SJSA1 (cell line): Measurements from ENCODE around the gene MSRB1. TPM values are rescaled to one million over a fixed set of nuclear protein-coding genes. Genes with fewer than 3 reads are reported as not detected.

Experiments used
- total RNA-seq: library from RNA; depleted of rRNA; stranded (reverse); fragments of >200 nt; shearing (Covaris generic); gene quantifications from 2 replicates; pipeline ENCODE4 v1.2.3, GENCODE V29; 2014; rRNA removed

Gene MSRB1
- total RNA-seq, 1 experiment from 2014 or later, result 21.3 TPM

Other genes starting within 250 kb of the MSRB1 start
- 26.5 and 43.2 TPM in 2 replicates for gene MAPK8IP3, start 237.0 kb downstream of the MSRB1 start, total RNA-seq
- gene NME3, start 171.7 kb downstream of the MSRB1 start, total RNA-seq, result 19.9 and 27.1 TPM in 2 replicates
- gene EME2, start 170.4 kb downstream of the MSRB1 start, total RNA-seq, result 6.9 and 7.7 TPM in 2 replicates
- 132 and 178 TPM in 2 replicates for gene MRPS34, start 170.1 kb downstream of the MSRB1 start, total RNA-seq
- gene SPSB3, start 160.6 kb downstream of the MSRB1 start, total RNA-seq, result 19.9 and 21.1 TPM in 2 replicates
- 117 and 127 TPM in 2 replicates for gene NUBP2, start 160.2 kb downstream of the MSRB1 start, total RNA-seq
- not detected in 2 replicates for gene IGFALS, start 149.5 kb downstream of the MSRB1 start, total RNA-seq
- 22.2 and 65.3 TPM in 2 replicates for gene HAGH, start 116.4 kb downstream of the MSRB1 start, total RNA-seq
- gene FAHD1, start 116.0 kb downstream of the MSRB1 start, total RNA-seq, result 38.8 and 90.3 TPM in 2 replicates
- not detected in 2 replicates for gene MEIOB, start 71.0 kb downstream of the MSRB1 start, total RNA-seq
- gene HS3ST6, start 24.8 kb downstream of the MSRB1 start, total RNA-seq, result not detected in 2 replicates
- not detected in 2 replicates for gene RPL3L, start 11.5 kb upstream of the MSRB1 start, total RNA-seq
- gene NDUFB10, start 16.3 kb upstream of the MSRB1 start, total RNA-seq, result 273 and 292 TPM in 2 replicates
- gene RPS2, start 21.6 kb upstream of the MSRB1 start, total RNA-seq, result 2,199 and 2,611 TPM in 2 replicates
- not detected in 2 replicates for gene RNF151, start 23.7 kb upstream of the MSRB1 start, total RNA-seq
- 68.0 and 156 TPM in 2 replicates for gene TBL3, start 28.9 kb upstream of the MSRB1 start, total RNA-seq
- 0.16 TPM in 1 of 2 replicates, not detected in the other for gene NOXO1, start 38.3 kb upstream of the MSRB1 start, total RNA-seq
- gene GFER, start 41.0 kb upstream of the MSRB1 start, total RNA-seq, result 26.9 and 31.8 TPM in 2 replicates
- 1.8 and 7.3 TPM in 2 replicates for gene SYNGR3, start 46.8 kb upstream of the MSRB1 start, total RNA-seq
- gene ZNF598, start 66.6 kb upstream of the MSRB1 start, total RNA-seq, result 13.5 and 20.4 TPM in 2 replicates
- gene NPW, start 76.6 kb upstream of the MSRB1 start, total RNA-seq, result not detected in 2 replicates
- gene NHERF2, start 83.7 kb upstream of the MSRB1 start, total RNA-seq, result 50.2 and 57.3 TPM in 2 replicates
- gene NTHL1, start 104.6 kb upstream of the MSRB1 start, total RNA-seq, result 33.9 and 59.3 TPM in 2 replicates
- gene TSC2, start 104.8 kb upstream of the MSRB1 start, total RNA-seq, result 36.9 and 51.9 TPM in 2 replicates
- 60.4 and 97.9 TPM in 2 replicates for gene PKD1, start 192.7 kb upstream of the MSRB1 start, total RNA-seq
- 0.16 TPM in 1 of 2 replicates, not detected in the other for gene RAB26, start 205.4 kb upstream of the MSRB1 start, total RNA-seq
- gene TRAF7, start 212.6 kb upstream of the MSRB1 start, total RNA-seq, result 26.4 and 39.5 TPM in 2 replicates